HG03520 (cell line): ENCODE data around the gene ERVH48-1.
"Not testable (repeated sequence)": the region's sequence is repeated elsewhere in the genome, so short reads cannot be mapped to it uniquely, and the experiment has no call there.

ENCODE experiments used
- ATAC-seq: cut with Tn5 transposase; IDR thresholded peaks from one replicate; pipeline ENCODE4 v1.9.1; 2021; ENCODE audit warnings: mild to moderate bottlenecking, moderate library complexity; ENCODE audit not compliant: unreplicated experiment

The ERVH48-1 gene

GRCh38 chr21:42925114-42925926, at the start of gene ERVH48-1:
Gene ERVH48-1, minus strand, starts transcription at chr21:42925630. Its CDS starts 6,624 bp downstream, at chr21:42919006.
- no peak for ATAC-seq

- ATAC-seq, result peak; percentile 76
Observed at GRCh38 chr21:42973991-42974831, 48.8 kb upstream of the ERVH48-1 start, which contains the start of gene PKNOX1. Gene PKNOX1, plus strand, starts transcription at chr21:42974562. Its CDS starts 29,820 bp downstream, at chr21:43004382.

GRCh38 chr21:42973309-42973990, 48.0 kb upstream of the ERVH48-1 start:
- no peak for ATAC-seq

- ATAC-seq, result no peak
Observed at GRCh38 chr21:42971897-42972275, 46.5 kb upstream of the ERVH48-1 start.

DNA sequence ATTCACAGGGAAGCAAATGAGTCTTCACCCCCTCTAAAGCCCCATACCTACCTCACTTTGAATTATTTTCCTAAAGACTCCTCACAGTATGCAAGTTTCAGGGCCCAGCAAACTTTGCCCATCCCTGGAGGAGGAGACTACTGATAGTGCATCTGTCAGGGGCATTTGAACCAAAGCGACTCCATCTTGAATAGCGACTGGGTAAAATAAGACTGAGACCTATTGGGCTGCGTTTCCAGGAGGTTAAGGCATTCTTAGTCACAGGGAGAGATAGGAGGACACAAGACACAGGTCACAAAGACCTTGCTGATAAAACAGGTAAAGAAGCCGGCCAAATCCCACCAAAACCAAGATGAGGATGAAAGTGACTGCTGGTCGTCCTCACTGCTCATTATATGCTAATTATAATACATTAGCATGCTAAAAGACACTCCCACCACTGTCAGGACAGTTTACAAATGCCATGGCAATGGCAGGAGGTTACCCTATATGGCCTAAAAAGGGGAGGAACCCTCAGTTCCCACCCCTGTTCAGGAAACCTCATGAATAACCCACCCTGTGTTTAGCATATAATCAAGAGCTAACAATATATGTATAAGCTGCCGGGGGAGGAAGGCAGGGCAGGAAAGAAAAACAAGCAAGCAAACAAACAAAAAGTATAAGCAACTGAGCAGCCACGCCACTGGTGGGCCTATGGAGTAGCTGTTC, 45.7 kb upstream of the ERVH48-1 start:
- ATAC-seq, result no peak

DNA sequence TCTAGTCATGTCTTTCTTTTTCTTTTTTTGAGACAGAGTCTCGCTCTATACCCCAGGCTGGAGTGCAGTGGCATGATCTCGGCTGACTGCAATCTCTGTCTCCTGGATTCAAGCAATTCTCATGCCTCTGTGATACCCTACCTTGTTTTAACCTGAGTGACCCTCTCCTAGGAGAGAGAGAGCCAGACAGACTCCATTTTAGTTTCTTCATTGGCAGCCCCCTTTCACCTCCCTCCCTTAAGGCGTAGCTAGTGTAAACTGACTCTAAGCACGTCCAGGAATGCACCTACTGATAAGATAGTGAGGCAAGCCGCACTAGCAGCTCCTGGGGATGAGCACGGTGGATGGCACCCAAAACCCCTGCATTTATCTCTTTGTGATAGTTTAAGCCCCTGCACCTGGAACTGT, 43.8 kb upstream of the ERVH48-1 start:
- ATAC-seq, result no peak

DNA sequence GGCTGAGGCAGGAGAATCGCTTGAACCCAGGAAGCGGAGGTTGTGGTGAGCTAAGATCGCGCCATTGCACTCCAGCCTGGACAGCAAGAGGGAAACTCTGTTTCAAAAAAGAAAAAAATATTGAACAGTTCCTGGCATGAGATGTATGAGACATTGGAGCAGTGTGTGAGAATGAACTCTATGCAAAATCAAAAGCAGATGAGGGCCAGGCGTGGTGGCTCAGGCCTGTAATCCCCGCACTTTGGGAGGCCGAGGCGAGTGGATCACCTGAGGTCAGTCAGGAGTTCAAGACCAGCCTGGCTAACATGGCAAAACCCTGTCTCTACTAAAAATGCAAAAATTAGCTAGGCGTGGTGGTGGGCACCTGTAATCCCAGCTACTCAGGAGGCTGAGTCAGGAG, 42.2 kb upstream of the ERVH48-1 start:
- not testable (repeated sequence) for ATAC-seq

GRCh38 chr21:42965211-42965560, 39.8 kb upstream of the ERVH48-1 start:
- no peak for ATAC-seq

DNA sequence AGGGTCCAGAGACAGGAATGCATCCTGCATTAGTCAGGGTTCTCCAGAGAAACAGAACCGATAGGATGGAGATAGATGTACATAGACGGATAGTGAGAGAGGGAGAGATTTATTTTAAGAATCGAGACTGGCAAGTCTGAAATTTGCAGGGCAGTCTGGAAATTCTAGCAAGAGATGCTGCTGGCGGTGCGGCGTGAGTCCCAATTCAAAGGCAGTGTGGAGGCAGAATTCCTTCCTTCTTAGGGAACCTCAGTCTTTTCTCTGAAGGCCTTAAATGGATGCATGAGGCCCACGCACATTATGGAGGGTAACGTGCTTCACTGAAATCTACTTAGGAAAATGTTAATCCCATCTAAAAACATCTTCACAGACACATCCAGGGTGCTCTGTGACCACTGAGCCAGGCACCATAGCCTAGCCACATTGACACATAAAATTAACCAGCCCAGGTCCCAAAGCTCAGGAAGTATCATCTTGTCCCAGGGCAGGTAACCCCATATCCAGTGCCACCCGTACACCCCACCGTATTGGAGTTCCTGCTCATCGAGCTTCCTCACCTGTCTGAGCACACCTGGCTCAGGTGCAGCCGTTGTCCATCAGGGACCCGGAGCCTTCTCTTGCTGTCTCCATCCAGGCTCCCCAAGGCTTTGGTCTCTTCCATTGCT, 39.2 kb upstream of the ERVH48-1 start:
- no peak for ATAC-seq

DNA sequence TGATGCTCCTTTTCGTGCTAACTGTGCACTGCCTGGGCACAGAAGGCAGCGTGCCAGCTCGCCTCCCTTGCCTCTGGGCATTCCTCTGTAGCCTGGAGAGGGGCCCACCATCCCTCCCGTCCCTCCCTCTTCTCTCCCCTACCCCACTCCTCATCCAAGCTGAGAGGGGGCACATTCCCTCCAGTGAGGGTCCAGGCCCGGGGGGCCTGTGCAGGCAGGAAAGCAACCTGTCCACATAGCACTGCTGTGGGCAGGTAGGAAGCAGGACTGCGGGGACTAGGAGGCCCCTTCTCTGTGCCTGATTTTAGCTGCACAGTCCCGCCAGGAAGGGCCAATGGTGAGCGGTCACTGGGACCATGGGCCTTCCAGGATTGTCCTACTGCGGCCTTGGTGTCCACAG, 38.7 kb upstream of the ERVH48-1 start:
- no peak for ATAC-seq

DNA sequence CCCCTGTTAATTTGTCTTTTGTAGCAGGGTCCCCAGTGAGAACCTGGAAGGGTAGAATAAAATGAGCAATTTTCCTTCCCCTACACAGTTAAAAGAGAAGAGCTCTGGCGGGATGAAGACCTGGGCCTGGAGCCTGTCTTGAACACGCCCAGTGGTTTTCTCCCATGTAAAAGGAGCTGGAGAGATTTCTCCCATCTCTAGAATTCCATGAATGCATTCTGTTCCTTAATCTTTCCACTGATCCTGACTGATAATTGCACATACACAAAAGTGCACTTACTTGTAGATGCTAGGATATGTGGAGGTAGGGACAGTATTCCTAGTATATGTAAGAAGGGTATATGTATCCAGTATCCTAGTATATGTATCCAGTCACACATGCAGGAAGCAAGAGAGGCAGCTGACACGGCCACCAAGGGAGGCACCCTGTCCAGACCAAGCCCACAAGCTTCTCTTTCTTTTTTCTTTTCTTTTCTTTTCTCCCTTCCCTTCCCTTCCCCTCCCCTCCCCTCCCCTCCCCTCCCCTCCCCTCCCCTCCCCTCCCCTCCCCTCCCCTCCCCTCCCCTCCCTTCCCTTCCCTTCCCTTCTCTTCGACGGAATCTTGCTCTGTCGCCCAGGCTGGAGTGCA, 37.1 kb upstream of the ERVH48-1 start:
- no peak for ATAC-seq

GRCh38 chr21:42959728-42960127, 34.3 kb upstream of the ERVH48-1 start:
- no peak for ATAC-seq

DNA sequence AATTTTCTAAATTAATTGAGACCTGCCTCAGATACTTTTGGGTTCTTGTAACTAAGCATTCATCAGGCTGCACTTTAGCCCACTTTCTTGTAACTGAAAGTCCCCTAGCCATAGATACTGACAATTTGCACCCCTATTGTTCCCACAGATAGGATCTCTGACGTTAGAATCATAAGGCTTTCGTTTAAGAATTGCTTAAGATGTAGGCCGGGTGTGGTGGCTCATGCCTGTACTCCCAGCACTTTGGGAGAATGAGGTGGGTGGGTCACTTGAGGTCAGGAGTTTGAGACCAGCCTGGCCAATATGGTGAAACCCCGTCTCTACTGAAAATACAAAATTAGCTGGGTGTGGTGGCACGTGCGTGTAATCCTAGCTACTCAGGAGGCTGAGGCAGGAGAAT, 32.7 kb upstream of the ERVH48-1 start:
- not testable (repeated sequence) for ATAC-seq

DNA sequence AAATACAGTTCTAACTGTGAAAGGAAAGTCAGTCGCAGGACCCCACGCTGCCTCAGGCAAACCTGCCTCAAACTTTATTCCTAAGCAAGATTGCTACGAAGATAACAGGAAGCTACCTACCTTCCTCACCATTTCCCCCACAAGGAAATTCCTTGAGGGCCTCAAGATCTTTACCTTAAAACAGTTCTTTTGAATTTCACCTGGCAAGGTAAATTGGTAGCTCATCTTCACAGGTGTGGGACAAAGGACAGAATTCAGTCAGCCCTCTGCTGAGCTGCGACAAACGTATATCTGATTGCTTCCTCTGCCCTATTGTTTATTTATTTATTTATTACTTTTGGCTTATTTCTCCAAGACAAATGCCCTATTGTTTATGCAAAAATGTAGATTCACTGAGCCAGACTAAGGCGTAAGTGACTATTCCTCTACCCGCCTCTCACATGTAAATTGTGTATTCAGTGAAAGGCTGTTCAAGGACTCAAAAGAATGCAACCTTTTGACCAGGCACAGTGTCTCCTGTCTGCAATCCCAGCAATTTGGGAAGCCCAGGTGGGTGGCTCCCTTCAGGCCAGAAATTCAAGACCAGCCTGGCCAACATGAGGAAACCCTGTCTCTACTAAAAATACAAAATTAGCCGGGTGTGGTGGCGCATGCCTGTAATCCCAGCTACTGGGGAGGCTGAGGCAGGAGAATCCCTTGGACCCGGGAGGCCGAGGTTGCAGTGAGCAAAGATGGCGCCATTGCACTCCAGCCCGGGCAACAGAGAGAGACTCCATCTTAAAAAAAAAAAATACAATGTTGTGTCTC, 31.6 kb upstream of the ERVH48-1 start:
- no peak for ATAC-seq

DNA sequence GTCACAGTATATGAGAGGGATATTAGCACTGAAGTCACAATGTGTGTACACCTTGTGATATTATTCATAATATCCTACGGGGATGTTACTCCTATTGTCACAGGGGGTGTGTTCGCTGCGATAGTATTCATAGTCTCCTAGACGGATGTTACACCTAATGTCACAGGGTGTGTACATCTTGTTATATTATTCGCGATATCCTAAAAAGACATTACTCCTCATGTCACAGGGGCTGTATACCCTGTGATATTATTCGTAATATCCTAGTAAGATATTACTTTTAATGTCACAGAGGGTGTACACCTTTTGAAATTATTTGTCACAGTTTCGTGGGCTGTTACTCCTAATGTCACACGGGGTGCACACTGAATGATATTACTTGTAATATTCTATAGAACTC, 25.8 kb upstream of the ERVH48-1 start:
- not testable (repeated sequence) for ATAC-seq

DNA sequence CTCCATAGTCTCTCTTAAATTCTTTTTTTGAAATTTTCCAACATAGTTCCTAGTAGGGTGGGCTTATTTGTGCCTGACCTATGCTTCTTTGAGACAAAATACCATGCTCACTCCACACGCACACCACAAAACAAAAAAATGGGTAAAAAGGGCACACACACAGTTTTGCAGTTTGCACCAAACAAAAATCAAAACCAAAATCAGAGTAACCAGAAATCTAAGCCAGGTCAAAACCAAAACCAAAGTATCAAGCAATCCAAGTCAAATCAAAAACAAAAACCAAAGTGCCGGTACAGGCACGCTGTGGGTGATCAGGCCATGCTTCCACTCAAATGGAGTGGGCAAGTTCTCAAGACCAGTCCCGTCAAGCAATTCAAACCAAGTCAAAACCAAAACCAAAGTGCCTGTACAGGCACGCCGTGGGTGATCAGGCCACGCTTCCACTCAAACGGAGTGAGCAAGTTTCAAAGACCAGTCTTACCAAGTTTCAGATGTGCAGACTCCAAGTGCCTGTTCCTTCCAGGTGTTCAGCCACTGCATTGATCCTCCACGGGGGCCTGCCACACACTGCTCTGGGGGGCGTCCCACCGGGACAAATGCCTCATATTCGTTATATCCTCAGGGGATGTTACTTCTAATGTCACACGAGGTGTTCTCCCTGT, 23.8 kb upstream of the ERVH48-1 start:
- ATAC-seq, result not testable (repeated sequence)

DNA sequence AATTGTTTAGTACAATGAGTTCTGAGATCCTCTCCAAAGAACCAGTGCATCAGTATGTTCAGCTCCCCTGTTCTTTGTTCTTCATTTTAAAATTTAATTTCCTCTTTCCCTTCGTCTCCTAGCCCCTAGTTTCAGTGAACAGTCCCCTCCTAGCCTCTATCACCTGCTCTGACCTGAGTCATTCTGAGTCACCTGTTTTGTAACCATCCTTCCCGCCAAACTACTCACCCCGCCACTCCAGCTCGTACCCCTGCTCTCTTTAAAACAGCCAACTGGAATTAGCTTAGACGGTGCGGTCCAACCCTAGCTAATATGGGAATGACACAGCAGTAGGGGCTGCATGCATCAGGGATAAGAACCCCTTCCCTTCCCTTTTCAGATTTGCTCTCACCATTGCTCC, 16.8 kb upstream of the ERVH48-1 start:
- ATAC-seq, result no peak

DNA sequence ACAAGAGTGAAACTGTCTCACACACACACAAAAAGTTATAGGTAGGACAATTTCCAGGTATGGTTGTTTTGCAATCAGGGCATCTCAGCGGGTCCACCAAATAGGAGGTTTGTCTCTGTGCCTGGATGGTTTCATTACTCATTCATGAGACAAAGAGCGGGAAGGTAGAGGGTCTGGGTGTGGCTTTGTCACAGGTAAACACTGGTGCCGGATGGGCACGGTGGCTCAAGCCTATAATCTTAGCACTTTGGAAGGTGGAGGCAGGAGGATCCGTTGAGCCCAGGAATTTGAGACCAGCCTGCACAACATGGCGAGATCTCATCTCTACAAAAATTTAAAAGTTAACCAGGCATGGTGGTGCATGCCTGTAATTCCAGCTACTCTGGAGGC, 16.3 kb upstream of the ERVH48-1 start:
- ATAC-seq, result no peak
